Astrocyte of the cerebellum (primary cell): ENCODE results near the gene SYNPR.

ENCODE experiments used
- DNase-seq: peaks from one replicate; pipeline ENCODE4 v3.0.0-alpha.2; 2011; ENCODE audit warnings: low read depth
- H3K4me3 ChIP-seq: 2 replicates; pipeline ENCODE4 v1.5.1; 2011; ENCODE audit warnings: mild to moderate bottlenecking, low read depth, low read length, moderate library complexity
- in situ Hi-C: cut with HindIII; loops from 2 replicates; pipeline ENCODE4 v1.10.0; 2017; ENCODE audit warnings: low sequenced_read_pairs
- TF ChIP-seq, protein P1 (sequence below): IDR thresholded peaks from 2 replicates; pipeline ENCODE4 v1.5.1; 2012; ENCODE audit warnings: low read length, low read depth, moderate library complexity, mild to moderate bottlenecking; ENCODE audit errors: missing control alignments

Gene SYNPR

DNA sequence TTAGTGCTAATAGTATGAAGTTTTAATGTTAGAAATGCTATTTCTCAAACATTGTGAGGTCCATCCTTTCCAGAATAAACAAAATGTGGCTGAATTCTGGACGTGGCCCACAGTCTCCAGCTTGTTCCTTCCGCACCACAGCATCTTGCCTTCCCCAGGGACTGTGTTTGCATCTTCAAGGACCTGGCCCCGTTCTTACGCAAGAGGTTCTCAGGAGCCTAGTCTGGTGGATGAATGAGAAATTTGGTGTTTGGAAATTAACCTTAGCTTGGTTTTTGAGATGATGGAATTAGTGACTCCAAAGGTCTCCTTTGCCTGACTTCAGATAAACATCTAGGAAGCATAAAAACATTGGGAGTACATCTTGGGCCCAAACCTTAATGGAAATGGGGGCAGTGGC is 18.1 kb downstream of the SYNPR start:
- in situ Hi-C loops, result no loop called here
- no peak for DNase-seq
- no peak overlapping the region for H3K4me3 ChIP-seq
- TF ChIP-seq, protein P1, sequence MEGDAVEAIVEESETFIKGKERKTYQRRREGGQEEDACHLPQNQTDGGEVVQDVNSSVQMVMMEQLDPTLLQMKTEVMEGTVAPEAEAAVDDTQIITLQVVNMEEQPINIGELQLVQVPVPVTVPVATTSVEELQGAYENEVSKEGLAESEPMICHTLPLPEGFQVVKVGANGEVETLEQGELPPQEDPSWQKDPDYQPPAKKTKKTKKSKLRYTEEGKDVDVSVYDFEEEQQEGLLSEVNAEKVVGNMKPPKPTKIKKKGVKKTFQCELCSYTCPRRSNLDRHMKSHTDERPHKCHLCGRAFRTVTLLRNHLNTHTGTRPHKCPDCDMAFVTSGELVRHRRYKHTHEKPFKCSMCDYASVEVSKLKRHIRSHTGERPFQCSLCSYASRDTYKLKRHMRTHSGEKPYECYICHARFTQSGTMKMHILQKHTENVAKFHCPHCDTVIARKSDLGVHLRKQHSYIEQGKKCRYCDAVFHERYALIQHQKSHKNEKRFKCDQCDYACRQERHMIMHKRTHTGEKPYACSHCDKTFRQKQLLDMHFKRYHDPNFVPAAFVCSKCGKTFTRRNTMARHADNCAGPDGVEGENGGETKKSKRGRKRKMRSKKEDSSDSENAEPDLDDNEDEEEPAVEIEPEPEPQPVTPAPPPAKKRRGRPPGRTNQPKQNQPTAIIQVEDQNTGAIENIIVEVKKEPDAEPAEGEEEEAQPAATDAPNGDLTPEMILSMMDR, result no peak

DNA sequence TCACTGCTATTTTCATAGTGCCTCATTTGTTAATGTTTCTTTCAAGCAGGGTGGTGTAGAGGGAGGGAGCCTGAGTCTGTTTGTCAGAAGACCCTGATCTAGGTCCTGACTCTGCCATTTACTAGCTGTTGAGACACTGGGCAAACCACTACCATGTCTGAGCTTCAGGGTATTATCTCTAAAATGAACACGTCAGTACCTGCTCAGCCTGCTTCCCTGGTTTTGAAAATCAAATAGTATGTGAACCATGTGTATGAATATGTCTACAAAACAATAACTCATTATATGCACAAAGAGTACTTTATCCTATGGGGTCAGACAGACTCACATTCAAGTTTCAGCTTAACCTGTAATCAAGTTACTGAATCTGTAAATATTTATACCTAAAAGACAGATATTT is 25.1 kb downstream of the SYNPR start:
- no peak for DNase-seq
- in situ Hi-C loops, result no loop called here
- TF ChIP-seq, protein P1, result no peak
- no peak overlapping the region for H3K4me3 ChIP-seq

DNA sequence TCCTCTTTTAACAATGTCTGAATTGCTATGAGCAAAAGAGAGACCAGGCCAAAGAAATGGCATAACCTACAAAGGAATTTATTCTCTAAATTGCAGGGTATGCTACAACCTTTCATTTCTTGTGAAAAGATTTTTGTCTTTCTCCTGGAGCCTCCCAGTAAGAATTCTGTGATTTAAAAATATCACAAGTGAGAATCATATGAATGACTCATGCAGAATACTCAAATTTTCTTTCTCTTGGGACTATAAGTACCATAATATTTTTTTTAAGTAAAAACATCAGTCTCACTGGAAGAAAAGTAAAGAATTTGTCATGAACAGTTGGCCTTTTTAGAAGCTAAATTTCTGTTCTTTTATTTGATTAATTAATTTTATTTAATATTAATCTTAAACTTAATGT is 26.3 kb downstream of the SYNPR start:
- in situ Hi-C loops, result no loop called here
- TF ChIP-seq, protein P1, result no peak
- no peak overlapping the region for H3K4me3 ChIP-seq
- no peak for DNase-seq

DNA sequence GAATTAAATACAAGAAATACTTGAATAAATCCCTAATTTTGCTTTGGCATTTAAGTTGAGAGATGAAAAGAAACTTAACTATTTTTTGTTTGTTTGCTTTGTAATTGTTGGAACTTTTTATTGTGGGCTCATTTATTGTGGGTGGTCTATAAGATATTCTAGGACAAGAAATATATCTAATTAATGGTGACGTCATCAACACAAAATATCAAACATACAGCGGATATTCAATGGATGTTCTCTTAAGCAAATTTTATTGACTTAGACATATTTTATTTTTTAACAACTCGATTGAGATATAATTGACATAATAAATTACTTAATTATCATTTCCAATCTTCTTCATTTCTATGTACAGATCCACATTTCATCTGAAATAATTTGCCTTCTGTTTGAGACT is 30.0 kb downstream of the SYNPR start:
- DNase-seq, result no peak
- in situ Hi-C loops, result no loop called here
- TF ChIP-seq, protein P1, result no peak
- H3K4me3 ChIP-seq, result no peak overlapping the region

DNA sequence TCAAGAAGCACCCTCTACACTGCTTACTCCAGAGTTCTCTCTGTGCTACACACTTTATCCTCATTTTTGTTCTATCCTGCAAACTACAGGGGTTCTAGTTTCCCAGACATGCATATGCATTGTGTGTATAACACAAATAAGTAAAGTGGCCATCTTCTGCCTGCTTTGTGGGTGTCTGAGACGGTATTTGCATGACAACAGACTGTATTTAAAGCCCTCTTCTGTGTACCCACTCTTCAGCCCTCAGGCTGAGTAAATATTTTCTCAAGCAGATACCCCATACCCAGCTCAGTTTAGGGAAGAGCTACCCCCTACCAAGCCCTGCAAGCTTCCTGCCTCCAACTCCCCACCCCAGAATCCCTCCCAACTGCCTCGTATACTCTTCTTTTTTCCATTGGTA is 31.7 kb downstream of the SYNPR start:
- no peak overlapping the region for H3K4me3 ChIP-seq
- in situ Hi-C loops, result no loop called here
- DNase-seq, result no peak
- TF ChIP-seq, protein P1, result no peak

DNA sequence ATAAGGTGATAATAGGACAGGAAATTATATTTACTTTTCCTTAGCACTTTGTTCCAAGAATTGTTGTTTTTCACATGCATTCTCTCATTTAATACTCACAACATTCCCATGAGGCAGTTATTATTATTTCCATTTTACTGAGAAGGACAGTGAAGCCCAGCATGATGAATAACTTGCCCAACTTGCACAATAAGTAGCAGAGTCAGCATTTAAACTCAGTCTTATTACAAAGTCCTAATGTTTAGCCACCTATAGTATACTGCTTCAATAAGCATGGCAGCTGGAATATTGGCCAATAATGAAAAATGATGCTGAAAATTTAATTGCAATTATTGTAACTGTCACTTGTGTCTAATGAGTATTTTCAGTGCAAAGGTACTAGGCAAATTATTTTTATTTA is 45.7 kb downstream of the SYNPR start:
- TF ChIP-seq, protein P1, result no peak
- no peak for DNase-seq
- in situ Hi-C loops, result no loop called here
- no peak overlapping the region for H3K4me3 ChIP-seq

DNA sequence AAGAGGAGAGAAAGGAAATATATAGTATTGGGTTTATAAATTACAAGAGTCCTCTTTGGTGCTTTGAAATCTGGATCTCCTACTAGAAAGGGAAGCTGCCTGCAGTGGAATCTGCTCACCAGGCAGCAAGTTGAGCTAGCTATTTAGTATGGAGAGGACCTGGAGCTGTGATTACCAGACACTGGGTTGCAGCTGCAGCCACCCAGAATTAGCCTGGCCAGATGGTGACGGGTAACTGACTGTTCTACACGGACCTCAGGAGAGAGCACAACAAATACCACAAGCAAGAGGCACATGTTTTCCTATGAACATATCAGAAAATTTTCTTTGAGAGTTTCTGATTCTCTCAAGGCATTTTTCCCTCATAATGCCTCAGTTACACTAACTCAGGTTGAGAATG is 46.5 kb downstream of the SYNPR start:
- DNase-seq, result no peak
- no peak overlapping the region for H3K4me3 ChIP-seq
- in situ Hi-C loops, result no loop called here
- TF ChIP-seq, protein P1, result no peak
